H1 (cell line): ENCODE measurements around the gene TTC28. TPM values are rescaled to one million over a fixed set of nuclear protein-coding genes. Genes with fewer than 3 reads are reported as not detected.

Source experiments
- ASH2L ChIP-seq: fragments of 200-600, 300-600 bp; sonication (generic); IDR thresholded peaks from one replicate; pipeline ENCODE4 v1.7.1; 2017; ENCODE audit warnings: low read length
- CHD1 ChIP-seq: IDR thresholded peaks from 2 replicates; pipeline ENCODE4 v1.6.1; 2012; ENCODE audit warnings: low read depth, low read length, improper control_type of control experiment
- CTCF ChIP-seq, 3 experiments: IDR thresholded peaks; 1 replicate in 2 of 3; 2 replicates in 1 of 3; pipeline versions ENCODE4 v1.5.1 to v1.6.1; 2011; ENCODE audit warnings: low read length in 3 of 3, mild to moderate bottlenecking in 3 of 3, inconsistent platforms in 2 of 3, low read depth in 1 of 3, moderate library complexity in 1 of 3; ENCODE audit not compliant: insufficient read depth in 1 of 3; ENCODE audit errors: control extremely low read depth in 1 of 3
- JUND ChIP-seq: IDR thresholded peaks from 2 replicates; pipeline ENCODE4 v1.6.1; 2011; ENCODE audit warnings: mild to moderate bottlenecking, improper control_type of control experiment, low read length
- TAF7 ChIP-seq: optimal IDR thresholded peaks from 2 replicates; pipeline ENCODE3; 2011; ENCODE audit warnings: low read depth, mild to moderate bottlenecking, inconsistent platforms, low read length, moderate library complexity, borderline replicate concordance
- TBP ChIP-seq: IDR thresholded peaks from 2 replicates; pipeline ENCODE4 v1.6.1; 2011; ENCODE audit warnings: low read depth, low read length, improper control_type of control experiment
- USF2 ChIP-seq: IDR thresholded peaks from 2 replicates; pipeline ENCODE4 v1.6.1; 2011; ENCODE audit warnings: low read length, improper control_type of control experiment
- polyA plus RNA-seq, 7 experiments: library from polyadenylated mRNA; depleted of rRNA in 3 of 7; stranded (reverse) in 5 of 7; unstranded in 2 of 7; fragments of >200 nt in 5 of 7; fragments of 200-250 nt in 2 of 7; gene quantifications; 1 replicate in 5 of 7; 2 replicates in 1 of 7; 4 replicates in 1 of 7; pipeline versions ENCODE4 v1.2.1 to v1.2.3, GENCODE V29; 2011 to 2013; ENCODE audit warnings: missing spikeins in 2 of 7, mixed read lengths in 2 of 7
- total RNA-seq: library from RNA; stranded (reverse); fragmentation: NEBNext Ultra II Directional; extraction: Animal tissue kit (Norgen Biotek cat#: 25700); gene quantifications from 2 replicates; pipeline ENCODE4 v1.2.1, GENCODE V29; 2021

TTC28 gene
- total and polyA plus RNA-seq, 2 of the 8 experiments (the other 6 are each of a cell fraction or from before 2014, with no cell fraction given), result 2.6 to 12.6 TPM

GRCh38 chr22:28230671-28231070 is 449.0 kb downstream of the TTC28 start (continued):
- TF ChIP-seq CTCF (IDR thresholded peaks at IDR 0.05; ENCODE audit: control extremely low read depth in 1 of 3, insufficient read depth in 1 of 3, low read depth in 1 of 3, low read length in 3 of 3), result no peak
- TF ChIP-seq CHD1, result no peak
- TF ChIP-seq ASH2L, result no peak
- no peak for TF ChIP-seq TBP
- TF ChIP-seq JUND, result no peak
- no peak for TF ChIP-seq USF2
- TF ChIP-seq TAF7, result no peak
- TF ChIP-seq, all 59 proteins: peak for 0
